Activated CD8-positive, alpha-beta memory T cell treated with anti-CD3 and anti-CD28 coated beads, Interleukin-2, amount 10 ng/mL, durations not matched to agents 7 days and 5 days (primary cell): ENCODE measurements around the gene E2F2. TPM values are rescaled to one million over a fixed set of nuclear protein-coding genes. Genes with fewer than 3 reads are reported as not detected.
"Not testable (repeated sequence)": the region's sequence is repeated elsewhere in the genome, so short reads cannot be mapped to it uniquely, and the experiment has no call there.

ENCODE experiments used
- ATAC-seq: fragments of 150-1000 bp; cut with Tn5 transposase; one replicate; pipeline ENCODE4 v1.10.0; 2021; ENCODE audit warnings: moderate library complexity
- CTCF ChIA-PET: fragments of 350-600 bp; sonication (Branson Sonifier 250); formaldehyde crosslinking; loops from one replicate; lab custom pipeline; 2021; ENCODE audit warnings: antibody characterized with exemption; lab: Charles Lee
- DNase-seq: peaks from one replicate; pipeline ENCODE4 v3.0.0-alpha.2; 2020
- H3K27ac Mint-ChIP-seq: one replicate; pipeline ENCODE4 v1.8.0; 2021; ENCODE audit warnings: mild to moderate bottlenecking, mixed read lengths
- H3K27me3 Mint-ChIP-seq: one replicate; pipeline ENCODE4 v1.8.0; 2021; ENCODE audit warnings: mixed read lengths
- H3K36me3 Mint-ChIP-seq: one replicate; pipeline ENCODE4 v1.8.0; 2021; ENCODE audit warnings: mild to moderate bottlenecking, mixed read lengths
- H3K4me1 Mint-ChIP-seq: one replicate; pipeline ENCODE4 v1.8.0; 2021; ENCODE audit warnings: mixed read lengths
- H3K4me3 Mint-ChIP-seq: one replicate; pipeline ENCODE4 v1.8.0; 2021; ENCODE audit warnings: mild to moderate bottlenecking, moderate library complexity, mixed read lengths
- H3K9me3 Mint-ChIP-seq: one replicate; pipeline ENCODE4 v1.8.0; 2022; ENCODE audit warnings: low read depth, mixed read lengths
- total RNA-seq, 2 experiments: library from RNA; stranded (reverse); gene quantifications; one replicate each; pipeline ENCODE4 v1.2.3, GENCODE V29; 2021

Gene E2F2
- total RNA-seq, 2 experiments from 2014 or later = 77.4 to 103 TPM

DNA sequence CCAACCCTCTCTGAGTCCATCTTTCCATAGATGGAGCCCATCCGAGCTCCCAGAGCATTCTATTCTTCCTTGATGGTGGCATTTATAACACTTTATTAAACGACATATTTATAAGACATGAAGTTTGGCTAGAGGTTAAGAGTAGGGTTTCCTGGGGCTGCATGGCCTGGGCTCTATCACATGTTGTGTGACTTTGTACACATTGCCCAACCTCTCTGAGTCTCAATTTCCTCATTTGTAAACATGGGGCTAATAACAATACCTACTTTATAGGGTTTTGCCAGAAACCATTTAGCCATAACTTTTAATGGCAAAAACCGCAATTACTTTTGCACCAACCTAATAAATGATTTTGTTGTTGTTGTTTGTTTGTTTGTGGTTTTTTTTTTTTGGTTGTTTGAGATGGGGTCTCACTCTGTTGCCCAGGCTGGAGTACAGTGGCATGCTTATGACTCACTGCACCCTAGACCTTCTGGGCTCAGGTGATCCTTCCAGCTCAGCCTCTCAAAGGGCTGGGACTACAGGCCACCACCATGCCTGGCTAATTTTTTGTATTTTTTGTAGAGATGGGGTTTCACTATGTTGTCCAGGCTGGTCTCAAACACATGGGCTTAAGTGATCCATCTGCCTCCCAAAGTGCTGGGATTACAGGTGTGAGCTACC is 33.1 kb downstream of the E2F2 start:
- Mint-ChIP-seq H3K4me3 (no peak overlapping the region), H3K27ac (no peak overlapping the region), H3K9me3 (no peaks in the 10 kb centered on the region), H3K36me3 (no peaks in the 10 kb centered on the region), H3K4me1 (peaks cover 5% of the 10 kb centered on the region), H3K27me3 (peaks cover 2% of the 10 kb centered on the region)
- DNase-seq = no peak
- CTCF ChIA-PET = interaction anchor here (0.9 to 9.2 kb wide), 37 partner anchors 9 to 314 kb away, joined by 3 to 308 read pairs (median 4); partner anchors contain the start of genes ASAP3, E2F2, ELOA and RPL11
- no peak for ATAC-seq

DNA sequence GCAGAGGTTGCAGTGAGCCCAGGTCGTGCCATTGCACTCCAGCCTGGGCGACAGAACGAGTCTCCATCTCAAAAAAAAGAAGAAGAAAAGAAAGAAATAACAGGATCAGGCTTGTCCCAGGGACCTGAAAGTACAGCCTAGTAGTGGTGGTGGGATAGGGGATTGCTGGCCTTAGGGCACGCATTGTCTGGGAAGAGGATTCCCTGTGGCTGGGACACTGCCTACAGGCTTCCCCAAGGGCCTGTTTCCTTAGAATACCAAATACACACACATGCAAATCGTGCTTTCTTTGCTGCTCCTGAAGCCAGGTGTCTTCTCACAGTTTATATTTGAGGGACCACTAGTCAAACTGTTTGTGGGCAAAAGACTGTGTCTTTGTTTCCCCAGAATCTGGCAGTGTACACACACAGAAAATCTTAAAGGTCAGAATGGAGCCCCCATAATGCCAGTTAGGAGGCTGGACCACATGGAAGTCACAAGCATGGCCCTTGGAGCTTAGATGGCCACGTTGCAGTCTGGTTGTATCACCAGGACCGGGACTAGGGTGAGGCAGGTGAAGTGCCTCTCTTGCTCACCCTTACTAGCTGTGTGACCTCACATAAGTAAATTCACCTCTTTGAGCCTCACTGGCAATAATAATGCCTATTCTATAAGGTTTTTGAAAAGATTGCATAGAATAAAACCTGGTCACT is 34.4 kb downstream of the E2F2 start:
- no peaks in the 10 kb centered on the region for H3K36me3 Mint-ChIP-seq
- ATAC-seq (peak; percentile 39), DNase-seq (no peak)
- H3K4me1 Mint-ChIP-seq = peaks cover 5% of the 10 kb centered on the region
- no peak overlapping the region for H3K4me3 Mint-ChIP-seq
- H3K27ac Mint-ChIP-seq = no peak overlapping the region
- no peaks in the 10 kb centered on the region for H3K9me3 Mint-ChIP-seq
- CTCF ChIA-PET = interaction anchor here (0.6 to 9.2 kb wide), 45 partner anchors 8 to 313 kb away, joined by 3 to 308 read pairs (median 4); partner anchors contain the start of genes ASAP3, E2F2, ELOA and PITHD1
- H3K27me3 Mint-ChIP-seq = peaks cover 2% of the 10 kb centered on the region

DNA sequence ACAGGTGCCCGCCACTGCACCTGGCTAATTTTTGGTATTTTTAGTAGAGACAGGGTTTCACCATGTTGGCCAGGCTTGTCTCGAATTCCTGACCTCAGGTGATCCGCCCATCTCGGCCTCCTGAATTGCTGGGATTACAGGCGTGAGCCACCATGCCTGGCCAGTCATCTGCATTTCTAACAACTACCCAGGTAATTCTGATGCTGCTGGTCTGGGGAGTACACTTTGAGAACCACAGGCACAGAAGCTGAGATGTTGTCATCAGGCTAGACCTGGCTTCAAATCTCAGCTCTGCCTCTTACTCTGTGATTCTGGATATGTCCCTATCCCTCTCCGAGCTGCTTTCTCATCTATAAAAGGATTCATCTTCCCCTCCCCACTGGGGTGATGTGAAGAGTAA is 36.2 kb downstream of the E2F2 start:
- H3K9me3 Mint-ChIP-seq, H3K27ac Mint-ChIP-seq, H3K4me3 Mint-ChIP-seq, ATAC-seq, DNase-seq, H3K36me3 Mint-ChIP-seq, H3K4me1 Mint-ChIP-seq: not testable (repeated sequence)
- peaks cover 16% of the 10 kb centered on the region for H3K27me3 Mint-ChIP-seq
- CTCF ChIA-PET = interaction anchor here (0.7 to 9.2 kb wide), 7 partner anchors 10 to 143 kb away, joined by 4 to 308 read pairs (median 55); partner anchors contain the start of genes ASAP3 and E2F2

DNA sequence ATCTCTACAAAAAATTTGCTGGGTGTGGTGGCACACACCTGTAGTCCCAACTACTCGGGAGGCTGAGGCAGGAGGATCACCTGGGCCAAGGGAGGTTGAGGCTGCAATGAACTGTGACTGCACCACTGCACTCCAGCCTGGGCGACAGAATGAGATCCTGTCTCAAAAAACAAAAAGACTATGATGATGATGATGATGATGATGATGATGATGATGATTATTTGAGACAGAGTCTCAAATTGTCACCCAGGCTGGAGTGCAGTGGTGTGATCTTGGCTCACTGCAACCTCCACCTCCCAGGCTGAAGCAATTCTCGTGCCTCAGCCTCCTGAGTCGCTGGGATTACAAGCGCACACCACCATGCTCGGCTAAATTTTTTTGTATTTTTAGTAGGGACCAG is 38.3 kb downstream of the E2F2 start:
- H3K36me3 Mint-ChIP-seq, DNase-seq, H3K4me1 Mint-ChIP-seq, H3K27ac Mint-ChIP-seq, H3K9me3 Mint-ChIP-seq, H3K4me3 Mint-ChIP-seq, ATAC-seq: not testable (repeated sequence)
- peaks cover 25% of the 10 kb centered on the region for H3K27me3 Mint-ChIP-seq
- CTCF ChIA-PET = interaction anchor here (1.1 to 8.3 kb wide), 3 partner anchors 28 to 145 kb away, joined by 3 to 276 read pairs (median 132); no protein-coding TSS in a partner anchor

DNA sequence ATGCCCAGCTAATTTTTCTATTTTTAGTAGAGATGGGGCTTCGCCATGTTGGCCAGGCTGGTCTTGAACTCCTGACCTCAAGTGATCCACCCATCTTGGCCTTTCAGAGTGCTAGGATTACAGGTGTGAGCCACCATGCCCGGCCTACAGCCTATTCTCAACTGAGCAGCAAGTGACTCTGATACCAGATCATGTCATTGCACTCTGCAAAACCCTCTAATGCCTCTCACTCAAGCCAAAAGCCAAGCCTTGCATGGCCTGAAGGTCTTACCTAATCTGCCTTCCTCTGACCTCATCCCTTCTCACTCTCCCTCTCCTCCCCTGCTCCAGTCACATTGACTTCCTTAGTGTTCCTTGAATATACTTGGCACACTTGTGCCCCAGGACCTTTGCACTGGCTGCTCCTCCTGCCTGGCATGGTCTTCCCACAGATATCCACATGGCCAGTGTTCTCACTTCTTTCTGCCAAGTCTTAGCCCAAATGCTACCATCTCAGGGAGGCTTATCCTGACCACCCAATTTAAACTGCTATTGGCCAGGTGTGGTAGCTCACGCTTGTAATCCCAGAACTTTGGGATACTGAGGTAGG is 38.8 kb downstream of the E2F2 start:
- Mint-ChIP-seq H3K4me3 (no peak overlapping the region), H3K27me3 (peaks cover 27% of the 10 kb centered on the region), H3K36me3 (no peaks in the 10 kb centered on the region), H3K9me3 (no peaks in the 10 kb centered on the region), H3K27ac (no peak overlapping the region), H3K4me1 (peaks cover 2% of the 10 kb centered on the region)
- CTCF ChIA-PET = interaction anchor here (1.1 to 8.3 kb wide), 3 partner anchors 29 to 145 kb away, joined by 3 to 276 read pairs (median 132); no protein-coding TSS in a partner anchor
- DNase-seq = no peak
- no peak for ATAC-seq

DNA sequence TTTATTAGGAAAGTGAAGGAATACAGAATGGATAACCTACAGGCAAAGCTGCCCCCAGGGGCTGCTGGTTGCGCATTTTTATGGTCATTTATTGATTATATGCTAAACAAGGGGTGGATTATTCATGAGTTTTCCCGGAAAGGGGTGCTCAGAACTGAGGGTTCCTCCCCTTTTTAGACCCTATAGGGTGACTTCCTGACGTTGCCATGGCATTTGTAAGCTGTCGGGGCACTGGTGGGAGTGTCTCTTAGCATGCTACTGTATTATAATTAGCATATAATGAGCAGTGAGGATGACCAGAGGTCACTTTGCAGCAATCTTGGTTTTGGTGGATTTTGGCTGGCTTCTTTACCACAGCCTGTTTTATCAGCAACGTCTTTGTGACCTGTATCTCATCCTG is 41.2 kb downstream of the E2F2 start:
- Mint-ChIP-seq H3K4me3 (no peak overlapping the region), H3K4me1 (peaks cover 2% of the 10 kb centered on the region), H3K27me3 (peaks cover 45% of the 10 kb centered on the region), H3K27ac (no peak overlapping the region), H3K36me3 (no peaks in the 10 kb centered on the region), H3K9me3 (no peaks in the 10 kb centered on the region)
- CTCF ChIA-PET = interaction anchor here (1.3 kb wide), 1 partner anchor 9 kb away, joined by 3 read pairs; no protein-coding TSS in a partner anchor
- ATAC-seq (no peak), DNase-seq (no peak)

DNA sequence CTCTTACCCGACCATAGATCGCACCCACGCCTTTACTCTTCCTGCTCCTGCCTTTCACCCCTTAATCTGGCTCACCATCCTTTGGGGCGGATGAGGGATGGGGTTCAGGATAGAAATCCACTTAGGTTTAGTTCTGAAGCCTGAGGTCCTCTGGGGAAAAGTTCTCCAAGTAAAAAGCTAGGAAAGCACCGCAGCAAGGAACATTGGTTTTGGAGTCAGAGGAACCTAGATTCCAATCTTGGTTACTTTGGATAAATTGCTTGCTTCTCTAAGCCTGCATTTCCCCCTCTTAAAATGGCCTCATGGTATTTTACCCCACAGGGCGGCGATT is 46.1 kb downstream of the E2F2 start:
- Mint-ChIP-seq H3K4me3 (peak overlapping the region; percentile 76), H3K27me3 (peaks cover 71% of the 10 kb centered on the region), H3K36me3 (no peaks in the 10 kb centered on the region), H3K9me3 (no peaks in the 10 kb centered on the region), H3K4me1 (peaks cover 15% of the 10 kb centered on the region), H3K27ac (no peak overlapping the region)
- no peak for ATAC-seq
- no peak for DNase-seq
- CTCF ChIA-PET = interaction anchor here (1.0 to 4.9 kb wide), 10 partner anchors 12 to 287 kb away, joined by 3 to 55 read pairs (median 5); no protein-coding TSS in a partner anchor

DNA sequence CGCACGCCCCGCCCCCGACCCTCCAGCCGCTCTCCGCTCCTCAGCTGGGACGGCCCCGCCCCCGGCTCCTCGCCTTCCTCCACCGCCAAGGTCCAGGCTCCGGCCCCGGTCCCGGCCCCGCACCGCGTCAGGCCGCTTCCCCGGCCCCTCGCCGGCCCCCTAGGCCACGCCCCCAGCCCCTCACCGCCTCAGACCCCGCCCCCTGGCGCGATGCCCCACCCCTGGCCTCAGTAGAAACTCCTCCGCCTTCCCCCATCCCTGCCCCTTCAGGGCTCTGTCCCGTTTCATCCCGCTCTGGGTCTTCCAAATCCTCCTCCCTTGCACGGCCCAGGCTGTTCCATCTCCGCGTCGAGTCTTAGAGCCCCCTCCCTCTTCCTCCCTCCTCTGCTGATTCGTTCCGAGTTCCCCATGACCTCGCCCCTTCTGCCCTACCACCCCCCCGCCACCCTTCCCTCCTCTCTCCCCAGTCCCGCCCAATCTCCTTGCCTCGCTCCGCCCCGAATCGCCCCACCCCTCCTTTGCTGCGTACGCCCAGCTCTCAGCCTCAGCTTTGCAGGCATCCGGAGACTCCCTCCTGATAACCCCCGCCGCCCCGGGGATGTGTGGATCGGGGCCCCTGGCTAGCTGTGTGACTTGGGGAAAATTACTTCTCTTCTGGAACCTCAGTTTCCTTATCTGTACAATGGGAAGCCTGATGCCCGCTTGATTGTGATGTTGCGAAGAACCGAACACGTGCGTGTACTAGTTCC is 46.6 kb downstream of the E2F2 start:
- peaks cover 15% of the 10 kb centered on the region for H3K4me1 Mint-ChIP-seq
- peak; percentile 93 for DNase-seq
- H3K36me3 Mint-ChIP-seq = no peaks in the 10 kb centered on the region
- peak overlapping the region; percentile 46 for H3K27ac Mint-ChIP-seq
- no peaks in the 10 kb centered on the region for H3K9me3 Mint-ChIP-seq
- H3K27me3 Mint-ChIP-seq = peaks cover 66% of the 10 kb centered on the region
- CTCF ChIA-PET = interaction anchor here (1.0 to 4.9 kb wide), 8 partner anchors 12 to 207 kb away, joined by 3 to 55 read pairs (median 4); no protein-coding TSS in a partner anchor
- ATAC-seq = peak; percentile 91
- H3K4me3 Mint-ChIP-seq = peak overlapping the region; percentile 76

DNA sequence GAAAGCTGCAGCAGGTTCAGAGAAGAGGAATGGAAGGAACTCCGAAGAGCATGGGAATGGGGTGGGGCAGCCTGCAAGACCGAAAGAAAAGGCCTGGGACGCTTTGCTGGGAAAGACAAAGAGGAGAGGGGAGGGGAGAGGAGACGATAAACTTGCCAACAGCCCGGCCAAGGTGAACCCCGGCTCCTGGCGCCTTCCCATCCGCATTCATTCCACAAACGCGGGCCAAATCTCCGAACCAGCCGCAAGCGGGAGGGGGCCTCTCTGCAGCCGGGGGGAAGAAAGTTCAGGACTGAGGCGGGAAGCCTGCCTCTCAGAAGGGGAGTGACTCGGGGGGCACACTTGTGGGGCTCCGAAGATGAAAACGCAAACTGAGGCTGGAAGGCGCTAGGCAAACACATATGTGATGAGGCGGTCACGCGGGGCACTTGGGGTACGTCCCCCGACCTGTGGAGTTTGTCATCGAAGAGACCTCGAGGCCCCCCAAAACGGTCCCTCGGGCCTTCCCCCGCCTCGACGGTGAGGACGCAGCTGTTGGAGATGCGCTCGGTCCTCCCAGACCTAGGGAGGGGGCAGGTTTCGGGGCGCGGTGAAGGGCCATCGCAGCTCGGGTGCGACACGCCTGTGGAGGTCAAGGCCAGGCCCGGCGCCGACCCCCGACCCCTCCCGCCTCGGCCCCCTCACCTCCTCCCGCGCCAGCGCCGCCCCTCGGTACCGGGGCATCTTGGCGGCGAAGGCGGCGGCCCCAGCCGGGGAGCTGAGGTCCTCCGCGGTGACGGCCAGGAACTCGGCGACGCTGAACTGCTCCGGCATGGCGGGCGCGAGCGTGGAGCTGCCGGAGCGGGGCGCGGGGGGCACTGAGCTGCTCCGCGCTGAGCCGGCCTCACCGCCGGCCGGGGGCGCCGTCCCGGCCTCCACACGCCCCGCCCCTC is 47.4 kb downstream of the E2F2 start, which contains the start of gene ASAP3:
ASAP3 (minus strand) TSS at position 859 of the 932 bp plus-strand sequence; CDS start at position 813, 46 bp downstream.
- H3K4me1 Mint-ChIP-seq = peaks cover 15% of the 10 kb centered on the region
- H3K36me3 Mint-ChIP-seq = no peaks in the 10 kb centered on the region
- peak within 1 kb of the TSS; percentile 46 for H3K27ac Mint-ChIP-seq
- no peaks in the 10 kb centered on the region for H3K9me3 Mint-ChIP-seq
- ATAC-seq = peak; percentile 68
- CTCF ChIA-PET = interaction anchor here (1.8 to 4.9 kb wide), 6 partner anchors 13 to 207 kb away, joined by 4 to 55 read pairs (median 8); no protein-coding TSS in a partner anchor
- peak within 1 kb of the TSS; percentile 76 for H3K4me3 Mint-ChIP-seq
- peaks cover 65% of the 10 kb centered on the region for H3K27me3 Mint-ChIP-seq
- peak; percentile 44 for DNase-seq

DNA sequence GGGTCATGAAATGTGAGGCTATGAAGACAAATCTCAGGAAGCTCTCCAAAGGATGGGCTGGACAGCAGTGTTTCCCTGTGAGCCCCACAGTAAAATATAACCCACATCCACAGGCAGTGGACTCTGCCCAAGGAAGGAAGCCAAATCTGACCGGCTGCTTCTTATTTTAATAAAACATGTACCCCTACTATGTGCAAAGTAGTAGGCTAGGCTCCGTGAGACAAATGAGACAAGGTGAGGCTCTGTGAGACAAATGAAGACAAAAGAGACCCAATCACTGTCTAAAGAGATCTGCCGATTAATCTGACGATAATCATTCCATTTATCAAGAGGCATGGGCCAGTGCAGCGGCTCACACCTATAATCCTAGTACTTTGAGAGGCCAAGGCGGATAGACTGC is 49.1 kb downstream of the E2F2 start:
- no peak overlapping the region for H3K27ac Mint-ChIP-seq
- CTCF ChIA-PET = interaction anchor here (1.9 to 2.3 kb wide), 2 partner anchors 15 to 58 kb away, joined by 8 read pairs; no protein-coding TSS in a partner anchor
- ATAC-seq = no peak
- no peaks in the 10 kb centered on the region for H3K9me3 Mint-ChIP-seq
- peaks cover 58% of the 10 kb centered on the region for H3K27me3 Mint-ChIP-seq
- peaks cover 15% of the 10 kb centered on the region for H3K4me1 Mint-ChIP-seq
- no peak overlapping the region for H3K4me3 Mint-ChIP-seq
- DNase-seq = no peak
- no peaks in the 10 kb centered on the region for H3K36me3 Mint-ChIP-seq

DNA sequence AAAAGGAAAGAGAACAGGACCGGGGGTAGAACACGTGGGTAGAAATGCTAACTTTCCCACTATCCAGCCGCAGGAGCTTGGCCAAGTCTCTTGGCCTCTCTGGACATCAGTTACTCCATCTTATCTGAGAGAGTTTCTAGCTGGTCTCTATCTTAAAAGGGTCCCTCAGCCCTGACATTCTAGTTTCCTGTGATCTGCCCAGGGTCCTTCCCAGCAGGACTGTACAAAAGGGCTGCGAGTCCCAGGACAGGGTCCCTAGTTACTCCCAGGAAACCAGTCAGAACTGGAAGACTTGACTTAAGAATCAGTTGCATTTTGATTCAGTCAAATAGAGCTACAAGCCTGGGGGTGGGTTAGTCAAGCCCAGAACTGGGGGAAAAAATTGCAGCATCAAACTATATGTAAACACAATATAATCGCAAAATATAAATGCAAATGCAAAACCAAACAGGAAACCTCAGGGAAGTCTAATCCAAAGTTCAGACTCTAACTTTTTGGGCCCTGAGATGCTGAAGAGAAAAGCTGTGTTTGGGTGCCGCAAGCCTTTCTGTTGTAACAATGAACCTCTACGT is 49.9 kb downstream of the E2F2 start:
- H3K9me3 Mint-ChIP-seq = no peaks in the 10 kb centered on the region
- H3K4me3 Mint-ChIP-seq = no peak overlapping the region
- H3K27me3 Mint-ChIP-seq = peaks cover 55% of the 10 kb centered on the region
- ATAC-seq = no peak
- H3K36me3 Mint-ChIP-seq = no peaks in the 10 kb centered on the region
- peaks cover 15% of the 10 kb centered on the region for H3K4me1 Mint-ChIP-seq
- CTCF ChIA-PET = interaction anchor here (1.0 to 2.3 kb wide), 3 partner anchors 16 to 59 kb away, joined by 3 to 8 read pairs (median 8); no protein-coding TSS in a partner anchor
- DNase-seq = no peak
- no peak overlapping the region for H3K27ac Mint-ChIP-seq
